Mesothelial cell of epicardium (in vitro differentiated cells): ENCODE measurements around the gene MED13L. TPM values are rescaled to one million over a fixed set of nuclear protein-coding genes. Genes with fewer than 3 reads are reported as not detected.
A peak's percentile ranks its signal among the peaks of the same experiment; 100 is the strongest.

Experiments
- DNase-seq, 2 experiments: peaks; one replicate each; pipeline ENCODE4 v3.0.0; 2021; ENCODE audit warnings: low spot score in 2 of 2; ENCODE audit not compliant: unreplicated experiment in 2 of 2
- H3K27ac Mint-ChIP-seq: 2 replicates; pipeline ENCODE4 v1.8.0; 2021; ENCODE audit warnings: mixed read lengths
- H3K27me3 Mint-ChIP-seq: 2 replicates; pipeline ENCODE4 v1.8.0; 2021; ENCODE audit warnings: low read depth, mixed read lengths
- H3K36me3 Mint-ChIP-seq: 2 replicates; pipeline ENCODE4 v1.8.0; 2021; ENCODE audit warnings: mixed read lengths
- H3K4me1 Mint-ChIP-seq: 2 replicates; pipeline ENCODE4 v1.8.0; 2021; ENCODE audit warnings: mixed read lengths
- H3K4me3 Mint-ChIP-seq: 2 replicates; pipeline ENCODE4 v1.8.0; 2021; ENCODE audit warnings: mild to moderate bottlenecking, moderate library complexity, mixed read lengths
- H3K9me3 Mint-ChIP-seq: 2 replicates; pipeline ENCODE4 v1.8.0; 2021; ENCODE audit warnings: mixed read lengths
- CTCF ChIP-seq: fragments of 200-600 bp; sonication (generic); IDR thresholded peaks from one replicate; pipeline ENCODE4 v1.5.0; 2021; ENCODE audit warnings: antibody characterized with exemption; ENCODE audit not compliant: unreplicated experiment
- total RNA-seq: library from RNA; stranded (reverse); gene quantifications from 3 replicates; pipeline ENCODE4 v1.2.1, GENCODE V29; 2021

The MED13L gene
- total RNA-seq, 1 donor from 2014 or later, result 179 TPM

GRCh38 chr12:116045150-116045549 is 232.3 kb downstream of the MED13L start:
- TF ChIP-seq CTCF, result no peak
- Mint-ChIP-seq H3K4me1 (peaks cover 47% of the 10 kb centered on the region), H3K27me3 (no peaks in the 10 kb centered on the region), H3K9me3 (no peaks in the 10 kb centered on the region), H3K4me3 (no peak overlapping the region), H3K36me3 (peaks cover 5% of the 10 kb centered on the region), H3K27ac (peak overlapping the region; percentile 37)
- DNase-seq, result no peak

DNA sequence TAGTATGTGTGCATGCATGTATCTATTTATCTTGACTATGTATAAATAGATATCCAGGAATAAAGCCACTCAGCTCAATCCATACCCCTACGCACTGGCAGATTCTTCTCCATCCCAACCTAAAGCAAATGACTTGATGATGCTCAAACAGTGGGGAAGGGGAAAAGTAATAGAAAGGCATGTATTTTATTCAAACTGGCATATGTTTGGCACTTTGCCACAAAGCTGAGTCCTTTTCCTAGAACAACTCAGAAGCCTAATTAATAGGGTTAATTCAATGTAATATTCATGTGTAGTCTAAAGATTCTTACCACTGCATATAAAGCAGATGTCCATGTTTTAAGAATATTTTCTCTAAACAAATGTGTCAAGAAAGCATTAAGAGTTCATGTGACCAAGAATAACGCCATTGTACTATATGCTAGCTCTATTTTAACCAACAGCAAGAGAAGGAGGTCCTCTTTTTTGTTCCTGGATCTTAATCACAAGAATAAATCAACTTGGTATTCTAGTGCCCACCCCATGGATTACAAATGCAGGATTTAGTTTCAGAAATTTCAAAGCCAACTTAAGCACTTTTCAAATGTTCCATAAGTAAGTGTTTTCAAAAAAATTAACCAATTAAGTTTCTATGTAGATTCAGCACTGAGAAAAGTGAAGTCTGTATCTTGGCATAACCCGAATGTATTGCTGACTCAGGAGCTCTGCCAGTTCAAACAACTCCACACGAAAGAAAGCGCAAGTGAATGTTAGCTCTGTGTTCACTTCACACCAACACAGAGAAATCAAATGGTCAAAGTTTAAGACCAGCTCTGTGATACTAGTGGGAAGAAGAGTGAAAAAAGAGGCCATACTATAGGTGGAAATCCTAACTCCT is 233.6 kb downstream of the MED13L start:
- no peak for DNase-seq
- Mint-ChIP-seq H3K36me3 (peaks cover 8% of the 10 kb centered on the region), H3K4me3 (no peak overlapping the region), H3K27ac (peak overlapping the region; percentile 28), H3K4me1 (peaks cover 44% of the 10 kb centered on the region), H3K9me3 (no peaks in the 10 kb centered on the region), H3K27me3 (no peaks in the 10 kb centered on the region)
- no peak for TF ChIP-seq CTCF

DNA sequence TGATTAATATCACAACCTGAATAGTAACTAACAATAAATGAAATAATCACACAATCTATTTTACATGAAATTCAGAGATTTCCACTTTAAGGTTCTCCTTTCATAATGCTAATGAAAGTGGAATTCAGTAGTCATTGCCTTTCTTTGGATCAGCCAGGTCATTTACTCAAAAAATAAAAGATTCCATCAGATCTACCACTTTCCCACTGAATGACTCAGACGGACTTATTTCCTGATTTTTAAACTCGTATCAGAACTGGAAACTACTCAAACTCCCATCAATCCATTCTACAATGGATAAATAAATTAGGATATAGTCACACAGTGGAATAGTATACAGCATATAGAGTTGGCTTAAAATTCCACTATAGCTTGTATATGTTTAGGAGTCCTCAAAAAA is 237.1 kb downstream of the MED13L start:
- Mint-ChIP-seq H3K27me3 (no peaks in the 10 kb centered on the region), H3K4me1 (peaks cover 56% of the 10 kb centered on the region), H3K9me3 (no peaks in the 10 kb centered on the region), H3K4me3 (no peak overlapping the region), H3K27ac (no peak overlapping the region), H3K36me3 (peaks cover 8% of the 10 kb centered on the region)
- DNase-seq, result no peak
- no peak for TF ChIP-seq CTCF

GRCh38 chr12:116039081-116039480 is 238.4 kb downstream of the MED13L start:
- H3K9me3 Mint-ChIP-seq, result no peaks in the 10 kb centered on the region
- peaks cover 46% of the 10 kb centered on the region for H3K4me1 Mint-ChIP-seq
- no peak overlapping the region for H3K4me3 Mint-ChIP-seq
- H3K27me3 Mint-ChIP-seq, result no peaks in the 10 kb centered on the region
- DNase-seq, result no peak
- peak overlapping the region; percentile 72 for H3K27ac Mint-ChIP-seq
- no peak for TF ChIP-seq CTCF
- H3K36me3 Mint-ChIP-seq, result peaks cover 8% of the 10 kb centered on the region

DNA sequence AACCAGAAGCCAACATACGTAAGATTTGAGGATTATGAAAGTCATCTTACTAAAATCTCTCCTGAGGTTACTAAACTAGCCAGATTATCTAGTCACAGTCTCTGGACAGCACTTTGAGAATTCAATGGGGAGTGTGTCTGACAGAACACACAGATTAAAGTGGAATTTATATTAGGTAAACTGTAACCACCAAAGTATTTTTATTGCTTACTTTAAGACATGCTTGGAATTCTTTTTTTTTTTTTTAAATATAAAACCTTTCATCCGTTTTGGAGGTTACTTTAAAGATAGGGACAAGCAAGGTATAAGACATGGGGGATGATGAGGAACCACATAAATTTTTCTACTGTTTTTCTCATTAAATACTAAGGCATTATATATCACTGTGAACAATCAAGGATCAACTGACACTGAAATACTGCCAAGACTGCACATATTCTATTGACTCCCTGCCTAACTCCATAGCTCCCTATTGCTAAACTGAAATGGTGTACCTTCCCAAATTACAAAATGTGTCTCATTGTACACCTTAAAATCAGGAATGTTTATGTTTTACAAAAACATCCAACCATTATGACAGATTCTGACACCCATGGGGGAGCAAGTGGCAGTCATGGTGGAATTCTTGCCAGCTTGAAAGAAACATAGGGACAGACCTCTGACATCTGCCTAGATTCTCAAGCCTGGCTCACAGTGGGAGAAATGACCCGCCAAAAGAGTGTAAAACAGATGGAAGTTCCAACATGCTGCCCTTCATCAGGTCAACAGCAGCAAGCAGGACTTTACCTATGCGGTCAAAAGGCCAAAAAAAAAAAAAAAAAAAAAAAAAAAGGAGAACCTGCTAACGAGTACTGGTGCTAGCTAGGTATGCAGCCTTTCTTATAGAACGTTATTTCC is 239.3 kb downstream of the MED13L start:
- Mint-ChIP-seq H3K4me1 (peaks cover 45% of the 10 kb centered on the region), H3K4me3 (no peak overlapping the region), H3K27ac (peak overlapping the region; percentile 94)

More for the DNA sequence above, 239.3 kb downstream of the MED13L start:
- no peak for DNase-seq
- no peak for TF ChIP-seq CTCF
- H3K36me3 Mint-ChIP-seq, result peaks cover 8% of the 10 kb centered on the region
- no peaks in the 10 kb centered on the region for H3K9me3 Mint-ChIP-seq
- no peaks in the 10 kb centered on the region for H3K27me3 Mint-ChIP-seq
